ENCODE data around the gene BCLAF3. TPM values are rescaled to one million over a fixed set of nuclear protein-coding genes. Genes with fewer than 3 reads are reported as not detected.

Gene BCLAF3
- total and polyA plus RNA-seq, 9 of the 15 experiments (the other 6 are each of a cell fraction or from before 2014, with no cell fraction given): 0.73 to 4.6 (median 2.5) TPM

DNA sequence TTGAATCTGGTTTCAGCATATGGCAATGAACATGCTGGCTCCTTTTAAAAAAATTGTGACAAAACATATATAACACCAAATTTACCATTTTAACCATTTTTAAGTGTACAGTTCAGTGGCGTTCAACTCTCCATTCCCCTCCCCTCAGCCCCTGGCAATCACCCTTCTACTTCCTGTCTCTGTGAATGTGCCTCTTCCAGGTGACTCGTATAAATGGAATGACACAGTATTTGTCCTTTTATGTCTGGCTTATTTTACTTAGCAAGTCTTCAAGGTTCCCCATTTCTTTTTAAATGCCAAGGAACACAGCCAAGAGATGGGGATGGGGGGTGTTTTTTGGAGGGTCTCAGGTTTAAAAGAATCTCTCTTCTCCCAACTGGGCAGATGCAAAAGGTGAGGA lies 35.4 kb upstream of the BCLAF3 start:
- ATAC-seq: no peak
- no peaks in the 10 kb centered on the region for H3K4me1 ChIP-seq (replicated peaks in 1 of 2; ENCODE audit: control insufficient read depth in 2 of 2, insufficient read depth in 2 of 2, low read length in 2 of 2)
- BruUV-seq (replicated peaks): no TSS peak
- FAIRE-seq: no peak
- H3K4me3 ChIP-seq: no peak overlapping the region
- H3K36me3 ChIP-seq (ENCODE audit: control insufficient read depth, insufficient read depth, low read length): no peaks in the 10 kb centered on the region
- intact Hi-C loops (cut with micrococcal nuclease): no loop called here
- no peak for TF ChIP-seq CHD4 (IDR thresholded peaks at IDR 0.05; ENCODE audit: insufficient read depth, insufficient replicate concordance, low read depth, low read length, poor library complexity, severe bottlenecking)
- no peak for TF ChIP-seq NCOR1 (IDR thresholded peaks at IDR 0.05)
- TF ChIP-seq, protein P1, sequence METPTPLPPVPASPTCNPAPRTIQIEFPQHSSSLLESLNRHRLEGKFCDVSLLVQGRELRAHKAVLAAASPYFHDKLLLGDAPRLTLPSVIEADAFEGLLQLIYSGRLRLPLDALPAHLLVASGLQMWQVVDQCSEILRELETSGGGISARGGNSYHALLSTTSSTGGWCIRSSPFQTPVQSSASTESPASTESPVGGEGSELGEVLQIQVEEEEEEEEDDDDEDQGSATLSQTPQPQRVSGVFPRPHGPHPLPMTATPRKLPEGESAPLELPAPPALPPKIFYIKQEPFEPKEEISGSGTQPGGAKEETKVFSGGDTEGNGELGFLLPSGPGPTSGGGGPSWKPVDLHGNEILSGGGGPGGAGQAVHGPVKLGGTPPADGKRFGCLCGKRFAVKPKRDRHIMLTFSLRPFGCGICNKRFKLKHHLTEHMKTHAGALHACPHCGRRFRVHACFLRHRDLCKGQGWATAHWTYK (CRISPR knock-in tag; IDR thresholded peaks at IDR 0.05): no peak
- no peak for TF ChIP-seq ESRRA (IDR thresholded peaks at IDR 0.05; ENCODE audit: borderline replicate concordance, low read depth)
- POLR2A ChIA-PET: interaction anchor here (0.7 kb wide), 1 partner anchor 9 kb away, joined by 3 read pairs; no protein-coding TSS in a partner anchor
- H3K9ac ChIP-seq (ENCODE audit: insufficient read depth in 1 of 2, low read depth in 2 of 2, low read length in 2 of 2): no peak overlapping the region
- DNase-seq (ENCODE audit: extremely low read depth in 1 of 4, low spot score in 3 of 4): no peak
- no peaks in the 10 kb centered on the region for H3K9me1 ChIP-seq (ENCODE audit: control insufficient read depth, insufficient read depth, low read length)
- no peaks in the 10 kb centered on the region for H3K9me3 ChIP-seq (replicated peaks; ENCODE audit: control insufficient read depth, insufficient read depth, low read depth, low read length)
- CTCF ChIA-PET (ENCODE audit: low intra/inter-chr PET ratio): no interaction called here
- H2AFZ ChIP-seq (ENCODE audit: low read depth, low read length): no peak overlapping the region
- peaks cover 0 to 41% of the 10 kb centered on the region in 2 experiments; a peak in 4 of 5 replicates for H3K27me3 ChIP-seq (ENCODE audit: control insufficient read depth in 2 of 2, insufficient read depth in 2 of 2, low read length in 2 of 2)
- 0% methylated on average over 2 of the region's 2 CpGs for WGBS (ENCODE audit: insufficient coverage, low coverage, missing lambda C conversion rate)
- no peaks in the 10 kb centered on the region for H3K79me2 ChIP-seq (ENCODE audit: control insufficient read depth, insufficient read depth, low read length)
- no peak overlapping the region for H3K4me2 ChIP-seq (ENCODE audit: insufficient read depth, low read length)
- no peaks in the 10 kb centered on the region for H4K20me1 ChIP-seq (replicated peaks; ENCODE audit: control insufficient read depth, insufficient read depth, low read length)
- no peak overlapping the region for H3K27ac ChIP-seq (ENCODE audit: extremely low read depth, low read depth, low read length)
- in situ Hi-C loops (cut with MboI): no loop called here

All from K562 (cell line).